ENCODE measurements around the gene LRRC31.

The LRRC31 gene

DNA sequence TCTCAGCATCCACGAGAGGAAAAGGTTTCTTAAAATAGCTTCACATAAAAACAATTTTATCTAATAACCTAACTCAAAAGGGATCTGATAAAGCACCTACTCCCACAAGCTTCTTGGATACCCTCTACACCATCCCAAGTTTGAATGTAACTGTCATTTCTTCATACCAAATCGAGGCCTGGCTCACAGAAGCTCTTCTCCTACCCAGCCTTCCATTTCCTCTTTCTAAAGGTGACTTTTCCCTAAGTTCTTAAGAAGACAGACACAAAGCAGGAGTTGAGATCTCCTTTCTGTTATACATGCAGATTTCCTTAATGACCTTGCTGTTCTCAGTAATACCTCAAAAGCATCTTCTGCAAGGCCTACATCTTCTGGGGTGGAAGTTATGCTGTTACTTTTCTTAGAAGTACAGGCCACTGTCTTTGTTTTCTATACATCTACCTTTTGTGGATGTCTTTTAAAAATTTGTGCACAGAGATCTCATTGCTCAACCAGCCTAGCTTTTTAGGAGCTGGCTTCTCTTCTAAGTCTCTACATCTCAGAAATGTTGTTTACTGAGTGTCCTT lies 60.4 kb downstream of the LRRC31 start:
- no peak overlapping the region for H3K4me3 ChIP-seq (ENCODE audit: low read length)
- no peak overlapping the region for H3K27ac ChIP-seq (ENCODE audit: low read length)
- H3K9ac ChIP-seq (ENCODE audit: low read length): no peak overlapping the region
- no peaks in the 10 kb centered on the region for H3K36me3 ChIP-seq (ENCODE audit: control insufficient read depth, low read depth, low read length)
- H3K9me3 ChIP-seq (ENCODE audit: control insufficient read depth, low read depth, low read length): no peaks in the 10 kb centered on the region
- peaks cover 11% of the 10 kb centered on the region for H3K4me1 ChIP-seq (ENCODE audit: control insufficient read depth, low read depth, low read length)
- H3K27me3 ChIP-seq (ENCODE audit: control insufficient read depth, insufficient read depth, low read length): peaks cover 33% of the 10 kb centered on the region

DNA sequence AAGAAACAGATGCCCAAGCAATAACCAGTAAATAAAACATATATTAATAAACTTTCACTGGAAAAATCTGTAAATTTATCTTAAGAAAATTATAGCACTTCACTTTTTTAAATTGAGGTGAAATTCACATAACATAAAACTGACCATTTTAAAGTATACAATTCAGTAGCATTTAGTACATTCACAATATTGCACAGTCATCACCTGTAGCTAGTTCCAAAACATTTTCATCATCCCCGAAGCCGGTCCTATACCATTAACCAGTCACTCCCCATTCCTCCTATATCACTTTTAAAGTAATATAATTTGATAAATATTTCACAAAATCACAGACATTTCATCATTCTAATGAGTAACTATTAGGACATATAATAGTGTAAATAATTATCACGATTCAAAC lies 65.1 kb downstream of the LRRC31 start:
- H3K4me1 ChIP-seq (ENCODE audit: control insufficient read depth, low read depth, low read length): no peaks in the 10 kb centered on the region
- H3K9me3 ChIP-seq (ENCODE audit: control insufficient read depth, low read depth, low read length): no peaks in the 10 kb centered on the region
- no peak overlapping the region for H3K9ac ChIP-seq (ENCODE audit: low read length)
- H3K36me3 ChIP-seq (ENCODE audit: control insufficient read depth, low read depth, low read length): no peaks in the 10 kb centered on the region
- H3K27me3 ChIP-seq (ENCODE audit: control insufficient read depth, insufficient read depth, low read length): no peaks in the 10 kb centered on the region
- no peak overlapping the region for H3K4me3 ChIP-seq (ENCODE audit: low read length)
- no peak overlapping the region for H3K27ac ChIP-seq (ENCODE audit: low read length)

DNA sequence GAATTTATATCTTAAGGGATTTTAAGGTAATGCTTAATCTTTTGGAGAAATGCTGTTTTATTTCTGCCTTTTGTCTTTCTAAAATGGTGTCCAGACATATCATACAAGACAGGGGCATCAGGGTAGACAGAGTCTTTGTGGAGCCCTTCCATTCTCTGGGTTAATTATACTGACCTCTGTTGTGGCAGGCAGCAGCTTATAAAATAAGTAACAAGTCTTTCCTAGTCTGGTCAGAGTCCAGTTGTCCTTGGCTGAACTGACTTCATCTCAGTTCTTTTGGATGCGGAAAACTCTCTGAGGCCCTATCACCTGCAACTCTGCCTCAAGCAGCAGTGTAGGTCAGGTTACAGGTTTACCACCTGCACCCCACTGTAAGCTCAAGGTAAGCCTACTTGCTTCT lies 77.4 kb downstream of the LRRC31 start:
- Histone ChIP-seq H3K4me3 (ENCODE audit: low read length) (no peak overlapping the region), H3K36me3 (ENCODE audit: control insufficient read depth, low read depth, low read length) (peaks cover 17% of the 10 kb centered on the region), H3K4me1 (ENCODE audit: control insufficient read depth, low read depth, low read length) (no peaks in the 10 kb centered on the region), H3K9ac (ENCODE audit: low read length) (no peak overlapping the region), H3K27ac (ENCODE audit: low read length) (no peak overlapping the region), H3K9me3 (ENCODE audit: control insufficient read depth, low read depth, low read length) (no peaks in the 10 kb centered on the region), H3K27me3 (ENCODE audit: control insufficient read depth, insufficient read depth, low read length) (no peaks in the 10 kb centered on the region)

DNA sequence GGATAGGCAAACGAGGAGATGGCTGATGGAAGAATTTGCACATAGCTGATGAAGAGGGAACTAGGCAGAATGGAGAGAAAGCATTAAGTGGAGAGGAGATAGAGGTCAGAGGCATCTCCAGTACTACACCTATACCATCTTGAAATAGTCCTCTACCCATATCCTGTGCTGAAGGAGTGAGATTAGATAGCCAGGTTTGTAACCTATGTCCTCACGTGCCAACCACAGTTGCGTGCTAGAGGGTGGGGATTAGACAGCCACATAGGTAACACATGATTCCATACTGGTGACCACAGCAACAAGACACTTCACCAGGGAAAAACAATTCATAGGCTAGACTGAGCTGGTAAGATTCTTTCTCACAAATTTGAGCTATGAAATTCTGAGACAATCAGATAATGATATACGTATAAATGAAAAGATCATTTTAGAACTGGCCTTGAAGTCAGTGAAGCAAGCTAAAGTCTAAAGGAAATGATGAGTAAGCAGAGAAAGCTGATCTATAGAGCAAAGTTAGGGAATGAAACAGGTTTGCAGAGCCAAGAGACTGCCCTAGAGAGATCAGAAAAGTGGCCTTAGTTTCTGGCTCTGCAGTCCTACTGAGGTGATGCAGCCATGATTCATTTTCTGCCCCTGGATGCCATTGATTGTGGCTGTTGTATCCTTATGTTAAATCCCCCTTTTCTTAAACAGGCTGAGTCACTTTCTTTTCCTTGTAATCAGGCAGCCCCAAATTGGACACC lies 78.9 kb downstream of the LRRC31 start:
- Histone ChIP-seq H3K36me3 (ENCODE audit: control insufficient read depth, low read depth, low read length) (peaks cover 31% of the 10 kb centered on the region), H3K4me3 (ENCODE audit: low read length) (no peak overlapping the region), H3K27ac (ENCODE audit: low read length) (no peak overlapping the region)

DNA sequence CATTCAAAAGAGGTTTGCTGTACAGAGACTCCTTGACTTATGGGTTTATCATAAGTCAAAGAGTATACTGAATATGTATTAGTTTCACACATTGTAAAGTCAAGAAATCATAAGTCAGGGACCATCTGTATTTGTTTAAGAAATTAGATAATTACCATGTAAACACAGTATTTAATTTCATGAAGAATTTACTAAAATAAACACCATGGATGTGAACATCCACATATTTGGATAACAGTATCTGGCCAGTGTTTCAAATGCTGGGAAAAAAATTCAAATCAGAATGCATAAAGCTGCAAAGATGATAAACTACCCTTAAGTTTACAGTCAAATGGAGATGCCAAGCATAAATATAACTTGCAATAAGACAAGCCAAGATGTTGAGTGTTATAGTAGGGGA lies 79.5 kb downstream of the LRRC31 start:
- no peaks in the 10 kb centered on the region for H3K27me3 ChIP-seq (ENCODE audit: control insufficient read depth, insufficient read depth, low read length)
- H3K9ac ChIP-seq (ENCODE audit: low read length): no peak overlapping the region
- no peaks in the 10 kb centered on the region for H3K9me3 ChIP-seq (ENCODE audit: control insufficient read depth, low read depth, low read length)
- H3K4me1 ChIP-seq (ENCODE audit: control insufficient read depth, low read depth, low read length): no peaks in the 10 kb centered on the region
- H3K4me3 ChIP-seq (ENCODE audit: low read length): no peak overlapping the region
- H3K27ac ChIP-seq (ENCODE audit: low read length): no peak overlapping the region
- H3K36me3 ChIP-seq (ENCODE audit: control insufficient read depth, low read depth, low read length): peaks cover 36% of the 10 kb centered on the region

More for the DNA sequence above, 78.9 kb downstream of the LRRC31 start:
- no peaks in the 10 kb centered on the region for H3K27me3 ChIP-seq (ENCODE audit: control insufficient read depth, insufficient read depth, low read length)
- no peaks in the 10 kb centered on the region for H3K4me1 ChIP-seq (ENCODE audit: control insufficient read depth, low read depth, low read length)
- no peak overlapping the region for H3K9ac ChIP-seq (ENCODE audit: low read length)
- H3K9me3 ChIP-seq (ENCODE audit: control insufficient read depth, low read depth, low read length): no peaks in the 10 kb centered on the region

Measured in iPS-18a (cell line).